ENCODE data around the gene MT2A. TPM values are rescaled to one million over a fixed set of nuclear protein-coding genes. Genes with fewer than 3 reads are reported as not detected.

MT2A gene
- total RNA-seq (2022; extraction: Qiagen RNA extraction; ENCODE audit: low read depth), result 1,633 to 2,275 TPM (median 1,837 TPM) in 5 replicates

DNA sequence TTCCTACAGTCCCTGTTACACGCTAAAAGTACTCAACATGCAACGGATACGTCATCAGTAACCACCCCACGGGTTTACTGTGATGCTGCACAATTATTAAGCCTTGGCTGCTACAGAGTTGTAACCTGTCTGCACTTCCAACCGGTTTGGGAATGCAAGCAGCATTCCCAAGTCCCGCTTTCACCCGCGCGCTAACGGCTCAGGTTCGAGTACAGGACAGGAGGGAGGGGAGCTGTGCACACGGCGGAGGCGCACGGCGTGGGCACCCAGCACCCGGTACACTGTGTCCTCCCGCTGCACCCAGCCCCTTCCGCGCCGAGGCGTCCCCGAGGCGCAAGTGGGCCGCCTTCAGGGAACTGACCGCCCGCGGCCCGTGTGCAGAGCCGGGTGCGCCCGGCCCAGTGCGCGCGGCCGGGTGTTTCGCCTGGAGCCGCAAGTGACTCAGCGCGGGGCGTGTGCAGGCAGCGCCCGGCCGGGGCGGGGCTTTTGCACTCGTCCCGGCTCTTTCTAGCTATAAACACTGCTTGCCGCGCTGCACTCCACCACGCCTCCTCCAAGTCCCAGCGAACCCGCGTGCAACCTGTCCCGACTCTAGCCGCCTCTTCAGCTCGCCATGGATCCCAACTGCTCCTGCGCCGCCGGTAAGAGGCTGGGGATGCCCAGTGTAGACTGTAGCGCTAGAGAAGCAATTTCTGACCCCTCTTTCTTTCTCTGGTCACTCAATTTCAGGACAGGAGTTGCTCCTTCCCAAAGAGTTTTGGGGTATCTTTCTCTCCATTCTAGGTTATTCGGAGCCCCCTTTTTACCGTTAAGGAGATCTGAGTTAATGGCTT, at the start of gene MT2A:
TSS of gene MT2A (plus strand) at position 542 of the 833 bp plus-strand sequence. CDS start at position 614, 72 bp downstream.

DNA sequence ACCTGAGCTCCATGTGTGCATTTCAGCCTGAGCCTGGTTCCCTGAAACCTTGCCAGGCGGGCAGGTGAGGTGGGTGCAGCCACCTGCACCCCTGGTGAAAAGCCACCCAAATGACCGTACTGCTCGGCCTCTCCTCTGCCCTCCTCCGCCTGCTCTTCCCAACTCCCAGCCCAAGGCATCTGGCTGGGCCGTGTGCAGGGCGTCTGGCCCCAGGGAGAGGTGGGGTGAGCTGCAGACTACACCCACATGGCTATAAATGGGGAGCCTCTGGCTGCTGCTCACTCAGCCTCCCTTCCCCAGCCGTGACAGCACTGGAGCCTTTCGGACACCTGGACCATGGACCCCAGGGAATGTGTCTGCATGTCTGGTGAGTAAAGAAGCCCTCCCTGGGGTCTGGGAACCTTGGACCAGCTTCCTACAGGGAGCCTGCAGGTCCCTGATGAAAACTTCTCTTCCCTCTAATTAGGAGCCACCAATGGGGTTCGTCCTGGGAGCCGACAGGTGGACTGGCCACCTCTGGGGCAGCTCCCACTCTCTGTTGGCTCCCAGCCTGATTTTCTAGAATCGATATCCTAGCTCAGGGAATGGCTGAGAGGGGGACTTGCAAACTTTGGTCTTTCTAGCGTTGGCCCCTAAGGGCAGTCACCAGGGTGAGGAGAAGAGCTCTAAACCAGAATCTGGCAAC, 43.4 kb upstream of the MT2A start, which contains the start of gene MT4:
TSS of gene MT4 (plus strand) at position 281 of the 685 bp plus-strand sequence. CDS start at position 337, 56 bp downstream.

DNA sequence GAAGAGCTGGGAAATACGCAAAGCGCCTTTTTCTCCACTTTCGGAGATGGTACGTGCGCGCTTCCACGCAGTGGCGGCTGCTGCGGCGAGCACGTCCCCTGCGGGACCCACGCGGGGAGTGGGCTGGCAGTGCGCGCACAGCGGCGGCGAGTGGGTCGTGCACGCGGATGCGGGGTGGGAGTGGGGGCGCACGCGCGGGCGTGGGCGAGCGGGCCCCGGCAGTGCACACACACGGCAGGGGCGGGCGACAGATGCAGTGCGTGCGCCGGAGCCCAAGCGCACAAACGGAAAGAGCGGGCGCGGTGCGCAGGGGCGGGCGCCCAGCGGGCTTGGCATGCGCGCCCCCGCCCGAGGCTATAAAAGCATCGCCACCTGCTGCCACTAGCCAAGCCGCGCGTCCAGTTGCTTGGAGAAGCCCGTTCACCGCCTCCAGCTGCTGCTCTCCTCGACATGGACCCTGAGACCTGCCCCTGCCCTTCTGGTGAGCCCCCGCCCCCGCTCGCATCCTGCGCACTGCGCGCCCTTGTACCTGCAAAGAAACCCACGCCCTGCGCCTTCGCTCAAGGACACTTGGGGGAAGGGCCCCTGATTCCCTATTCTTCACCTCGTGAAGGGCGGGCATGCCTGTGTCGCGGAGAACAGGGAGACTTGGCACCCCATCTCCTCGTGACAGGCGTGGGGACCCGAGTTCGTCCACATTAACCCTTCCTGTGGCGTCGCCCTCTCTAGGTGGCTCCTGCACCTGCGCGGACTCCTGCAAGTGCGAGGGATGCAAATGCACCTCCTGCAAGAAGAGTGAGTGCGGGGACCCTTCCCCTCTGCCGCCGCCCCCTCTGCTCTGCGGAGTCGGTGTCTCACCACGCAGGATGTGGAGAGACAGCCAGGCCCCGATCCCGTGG, 19.0 kb upstream of the MT2A start, which contains the start of gene MT3:
TSS of gene MT3 (plus strand) at position 388 of the 899 bp plus-strand sequence. CDS start at position 451, 63 bp downstream.

DNA sequence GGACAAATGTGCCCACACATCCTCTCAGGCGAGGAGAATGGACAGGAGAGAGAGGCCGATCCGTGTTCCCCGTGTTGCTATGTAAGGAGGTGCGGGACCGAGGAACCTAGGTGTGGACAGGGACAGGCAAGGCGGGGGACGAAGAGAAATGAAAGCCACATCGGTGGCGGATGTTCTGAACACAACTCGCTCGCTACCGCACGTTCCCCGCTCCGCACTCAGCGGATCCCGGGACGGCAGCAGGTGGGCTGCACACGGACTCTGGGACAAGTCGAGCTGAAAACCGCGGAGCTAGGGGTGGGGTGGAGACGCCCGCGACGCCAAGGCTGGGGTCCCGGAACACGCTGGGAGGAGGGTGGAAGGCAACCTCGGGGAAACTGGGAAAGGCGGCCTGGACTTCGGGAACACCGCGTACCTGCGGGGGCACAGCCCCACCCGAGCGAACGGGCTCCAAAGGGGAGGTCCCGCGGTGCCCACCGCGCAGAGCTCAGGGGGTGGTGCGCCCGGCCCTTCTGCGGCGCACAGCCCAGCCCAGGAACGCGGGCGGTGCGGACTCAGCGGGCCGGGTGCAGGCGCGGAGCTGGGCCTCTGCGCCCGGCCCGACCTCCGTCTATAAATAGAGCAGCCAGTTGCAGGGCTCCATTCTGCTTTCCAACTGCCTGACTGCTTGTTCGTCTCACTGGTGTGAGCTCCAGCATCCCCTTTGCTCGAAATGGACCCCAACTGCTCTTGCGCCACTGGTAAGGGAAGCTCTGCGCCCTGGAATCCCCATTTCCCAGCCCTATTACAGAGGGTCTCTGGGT, 17.0 kb downstream of the MT2A start, which contains the start of gene MT1E:
TSS of gene MT1E (plus strand) at position 642 of the 803 bp plus-strand sequence. CDS start at position 713, 71 bp downstream.

DNA sequence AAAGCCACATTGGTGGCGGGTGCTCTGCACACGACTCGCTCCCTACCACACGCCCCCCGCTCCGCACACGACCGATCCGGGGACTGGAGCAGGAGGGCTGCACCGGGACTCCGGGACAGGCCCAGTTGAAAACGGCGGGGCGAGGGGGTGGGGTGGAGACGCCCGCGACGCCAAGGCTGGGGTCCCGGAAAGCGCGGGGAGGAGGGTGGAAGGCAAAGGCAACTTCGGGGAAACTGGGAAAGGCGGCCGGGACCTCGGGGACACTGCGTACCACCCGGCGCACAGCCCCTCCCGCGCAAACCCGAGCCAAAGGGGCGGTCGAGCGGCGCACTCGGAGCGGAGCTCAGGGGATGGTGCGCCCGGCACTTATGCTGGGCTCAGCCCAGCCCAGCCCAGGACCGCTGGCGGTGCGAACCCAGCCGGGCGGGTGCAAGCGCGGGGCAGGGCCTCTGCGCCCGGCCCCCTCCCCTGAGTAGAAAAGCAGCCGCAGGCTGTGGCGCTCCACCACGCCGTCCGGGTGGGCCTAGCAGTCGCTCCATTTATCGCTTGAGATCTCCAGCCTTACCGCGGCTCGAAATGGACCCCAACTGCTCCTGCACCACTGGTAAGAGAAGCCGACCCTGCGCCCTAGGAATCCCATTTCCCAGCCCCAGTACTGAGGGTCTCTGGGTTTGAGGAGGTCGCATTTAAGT, 23.9 kb downstream of the MT2A start, which contains the start of gene MT1M:
TSS of gene MT1M (plus strand) at position 504 of the 692 bp plus-strand sequence. CDS start at position 577, 73 bp downstream.

DNA sequence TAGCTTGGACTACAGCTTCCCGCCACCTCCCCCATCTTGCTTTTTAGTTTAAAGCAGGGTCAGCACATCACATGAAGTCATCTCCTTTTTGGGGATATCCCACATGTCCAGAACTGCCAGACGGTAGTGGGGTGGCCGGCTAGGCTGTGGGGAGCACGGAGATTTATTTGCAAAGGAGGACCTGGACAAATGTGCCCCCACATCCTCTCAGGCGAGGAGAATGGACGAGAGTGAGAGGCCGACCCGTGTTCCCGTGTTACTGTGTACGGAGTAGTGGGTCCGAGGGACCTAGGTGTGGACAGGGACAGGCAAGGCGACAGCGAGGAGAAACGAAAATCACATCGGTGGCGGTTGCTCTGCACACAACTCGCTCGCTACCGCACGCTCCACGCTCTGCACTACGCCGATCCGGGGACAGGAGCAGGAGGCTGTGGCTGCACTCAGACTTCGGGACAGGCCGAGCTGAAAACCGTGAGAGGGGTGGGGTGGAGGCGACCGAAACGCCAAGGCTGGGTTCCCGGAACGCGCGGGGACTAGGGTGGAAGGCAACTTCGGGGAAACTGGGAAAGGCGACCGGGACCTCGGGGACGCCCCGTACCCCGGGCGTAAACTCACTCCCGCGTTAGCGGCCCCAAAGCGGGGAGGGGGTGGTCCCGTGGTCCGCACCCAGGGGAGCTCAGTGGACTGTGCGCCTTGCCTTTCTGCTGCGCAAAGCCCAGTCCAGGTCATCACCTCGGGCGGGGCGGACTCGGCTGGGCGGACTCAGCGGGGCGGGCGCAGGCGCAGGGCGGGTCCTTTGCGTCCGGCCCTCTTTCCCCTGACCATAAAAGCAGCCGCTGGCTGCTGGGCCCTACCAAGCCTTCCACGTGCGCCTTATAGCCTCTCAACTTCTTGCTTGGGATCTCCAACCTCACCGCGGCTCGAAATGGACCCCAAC, 29.7 kb downstream of the MT2A start, which contains the start of gene MT1A:
TSS of gene MT1A (plus strand) at position 853 of the 937 bp plus-strand sequence. CDS start at position 926, 73 bp downstream.

DNA sequence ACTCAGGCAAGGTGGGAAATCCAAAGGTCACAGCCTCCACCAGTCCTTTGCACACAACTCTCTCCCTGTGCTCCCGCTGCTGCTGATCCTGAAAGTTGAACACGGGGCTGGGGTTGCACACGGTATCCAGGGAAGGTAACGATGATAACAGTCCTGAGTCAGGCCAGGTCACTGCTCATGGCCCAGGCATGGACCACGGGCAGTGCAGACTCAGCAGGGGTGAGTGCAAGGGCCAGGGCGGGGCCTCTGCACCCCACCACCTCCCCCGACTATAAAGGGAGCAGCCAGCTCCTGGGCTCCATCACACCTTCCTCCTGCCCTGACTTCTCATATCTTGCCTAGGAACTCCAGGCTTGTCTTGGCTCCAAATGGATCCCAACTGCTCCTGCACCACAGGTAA, 43.2 kb downstream of the MT2A start, which contains the start of gene MT1B:
TSS of gene MT1B (plus strand) at position 301 of the 400 bp plus-strand sequence. CDS start at position 369, 68 bp downstream.

DNA sequence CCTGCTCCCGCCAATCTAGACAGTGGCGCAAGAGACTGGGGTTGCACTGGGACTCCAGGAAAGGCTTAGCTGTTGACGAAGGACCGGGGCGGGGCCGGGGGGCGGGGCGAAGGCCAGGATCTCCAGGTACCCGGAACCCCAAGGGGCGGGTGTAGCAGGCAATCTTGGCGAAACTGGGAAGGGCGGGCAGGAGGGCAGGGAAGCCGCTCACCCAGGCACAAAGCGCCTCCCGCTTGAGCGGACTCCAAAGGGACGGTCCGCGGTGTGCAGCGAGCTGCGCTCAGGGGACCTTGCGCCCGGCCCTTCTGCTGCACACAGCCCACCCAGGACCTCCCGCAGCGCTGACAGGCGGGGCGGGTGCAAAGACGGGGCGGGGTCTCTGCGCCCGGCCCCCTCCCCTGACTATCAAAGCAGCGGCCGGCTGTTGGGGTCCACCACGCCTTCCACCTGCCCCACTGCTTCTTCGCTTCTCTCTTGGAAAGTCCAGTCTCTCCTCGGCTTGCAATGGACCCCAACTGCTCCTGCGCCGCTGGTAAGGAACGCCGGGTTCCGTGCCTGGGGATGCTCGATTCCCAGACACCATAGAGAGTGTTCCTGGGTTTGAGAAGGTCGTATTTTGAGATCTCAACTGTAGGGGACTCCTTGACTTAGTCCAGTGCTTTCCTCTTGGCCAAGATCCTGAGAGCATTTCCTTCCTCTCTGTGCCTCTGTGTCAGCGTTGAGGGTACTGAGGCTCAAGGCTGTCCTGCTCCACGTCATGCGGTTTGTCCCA, 49.4 kb downstream of the MT2A start, which contains the start of gene MT1F:
TSS of gene MT1F (plus strand) at position 405 of the 772 bp plus-strand sequence. CDS start at position 505, 100 bp downstream.

Other genes starting within 250 kb of the MT2A start
- 58.6 to 71.7 TPM (median 66.7 TPM) in 5 replicates for gene AMFR, start 183.0 kb upstream of the MT2A start, total RNA-seq (2022; extraction: Qiagen RNA extraction; ENCODE audit: low read depth)
- gene NUDT21, start 157.3 kb upstream of the MT2A start, total RNA-seq (2022; extraction: Qiagen RNA extraction; ENCODE audit: low read depth), result 105 to 126 TPM (median 122 TPM) in 5 replicates
- 65.9 to 95.4 TPM (median 79.4 TPM) in 5 replicates for gene OGFOD1, start 157.0 kb upstream of the MT2A start, total RNA-seq (2022; extraction: Qiagen RNA extraction; ENCODE audit: low read depth)
- 16.7 to 22.5 TPM (median 18.9 TPM) in 5 replicates for gene BBS2, start 88.6 kb upstream of the MT2A start, total RNA-seq (2022; extraction: Qiagen RNA extraction; ENCODE audit: low read depth)
- gene MT4, start 43.5 kb upstream of the MT2A start, total RNA-seq (2022; extraction: Qiagen RNA extraction; ENCODE audit: low read depth), result not detected in 5 replicates
- gene MT3, start 19.1 kb upstream of the MT2A start, total RNA-seq (2022; extraction: Qiagen RNA extraction; ENCODE audit: low read depth), result 0.31 TPM in 1 of 5 replicates, not detected in the others
- gene MT1E, start 17.2 kb downstream of the MT2A start, total RNA-seq (2022; extraction: Qiagen RNA extraction; ENCODE audit: low read depth), result 0.69 TPM in 1 of 5 replicates, not detected in the others
- not detected in 5 replicates for gene MT1M, start 24.1 kb downstream of the MT2A start, total RNA-seq (2022; extraction: Qiagen RNA extraction; ENCODE audit: low read depth)
- 18.1 to 25.3 TPM (median 21.5 TPM) in 5 replicates for gene MT1A, start 30.1 kb downstream of the MT2A start, total RNA-seq (2022; extraction: Qiagen RNA extraction; ENCODE audit: low read depth)
- 0.52 TPM in 2 of 5 replicates, not detected in the others for gene MT1B, start 43.3 kb downstream of the MT2A start, total RNA-seq (2022; extraction: Qiagen RNA extraction; ENCODE audit: low read depth)
- 15.9 to 26.2 TPM (median 18.6 TPM) in 5 replicates for gene MT1F, start 49.4 kb downstream of the MT2A start, total RNA-seq (2022; extraction: Qiagen RNA extraction; ENCODE audit: low read depth)
- gene MT1G, start 59.5 kb downstream of the MT2A start, total RNA-seq (2022; extraction: Qiagen RNA extraction; ENCODE audit: low read depth), result not detected in 5 replicates
- gene MT1H, start 61.2 kb downstream of the MT2A start, total RNA-seq (2022; extraction: Qiagen RNA extraction; ENCODE audit: low read depth), result not detected in 5 replicates
- 449 to 807 TPM (median 553 TPM) in 5 replicates for gene MT1X, start 73.9 kb downstream of the MT2A start, total RNA-seq (2022; extraction: Qiagen RNA extraction; ENCODE audit: low read depth)
- 89.1 to 104 TPM (median 98.0 TPM) in 5 replicates for gene NUP93, start 121.5 kb downstream of the MT2A start, total RNA-seq (2022; extraction: Qiagen RNA extraction; ENCODE audit: low read depth)